KMS-11 (cell line): Measurements from ENCODE around the gene PCDHGA8.
"Not testable (repeated sequence)": the region's sequence is repeated elsewhere in the genome, so short reads cannot be mapped to it uniquely, and the experiment has no call there.

Experiments used
- H2AFZ ChIP-seq: fragments of 200-600 bp; sonication (generic); 2 replicates; pipeline ENCODE4 v1.6.1; 2016; ENCODE audit warnings: antibody characterized with exemption, mixed run types, low read depth
- H3K27ac ChIP-seq: fragments of 200-600 bp; sonication (generic); 2 replicates; pipeline ENCODE4 v1.6.1; 2016; ENCODE audit warnings: mild to moderate bottlenecking, mixed run types
- H3K27me3 ChIP-seq: fragments of 200-600 bp; sonication (generic); 2 replicates; pipeline ENCODE4 v1.6.1; 2017; ENCODE audit warnings: mild to moderate bottlenecking, low read depth, mixed run types, moderate library complexity; ENCODE audit not compliant: insufficient read depth
- H3K36me3 ChIP-seq: fragments of 200-600 bp; sonication (generic); 2 replicates; pipeline ENCODE4 v1.6.1; 2017; ENCODE audit warnings: mild to moderate bottlenecking, mixed run types; ENCODE audit not compliant: insufficient read depth
- H3K4me1 ChIP-seq: fragments of 200-600 bp; sonication (generic); 2 replicates; pipeline ENCODE4 v1.6.1; 2016; ENCODE audit warnings: mild to moderate bottlenecking, low read depth, mixed run types; ENCODE audit not compliant: poor library complexity, severe bottlenecking
- H3K4me2 ChIP-seq: fragments of 200-600 bp; sonication (generic); 2 replicates; pipeline ENCODE4 v1.7.0; 2016; ENCODE audit warnings: mild to moderate bottlenecking, mixed run types
- H3K4me3 ChIP-seq: fragments of 200-600 bp; sonication (generic); IDR thresholded peaks from 2 replicates; pipeline ENCODE4 v1.6.1; 2017; ENCODE audit warnings: low read depth, low read length, mixed read lengths; ENCODE audit not compliant: insufficient read depth
- H3K79me2 ChIP-seq: fragments of 200-600 bp; sonication (generic); 2 replicates; pipeline ENCODE4 v1.6.1; 2016; ENCODE audit warnings: low read depth, mixed run types; ENCODE audit not compliant: insufficient read depth
- H3K9ac ChIP-seq: fragments of 200-600 bp; sonication (generic); 2 replicates; pipeline ENCODE4 v1.6.1; 2016; ENCODE audit warnings: mild to moderate bottlenecking, mixed run types
- H4K20me1 ChIP-seq: fragments of 200-600 bp; sonication (generic); 2 replicates; pipeline ENCODE4 v1.6.1; 2016; ENCODE audit warnings: mild to moderate bottlenecking, mixed run types; ENCODE audit not compliant: insufficient read depth
- CTCF ChIP-seq: fragments of 200-600 bp; sonication (generic); conservative IDR thresholded peaks from 2 replicates; pipeline ENCODE4 v1.6.1; 2017; ENCODE audit warnings: low read depth, mild to moderate bottlenecking, antibody characterized with exemption, low read length, moderate library complexity, mixed read lengths

The PCDHGA8 gene

DNA sequence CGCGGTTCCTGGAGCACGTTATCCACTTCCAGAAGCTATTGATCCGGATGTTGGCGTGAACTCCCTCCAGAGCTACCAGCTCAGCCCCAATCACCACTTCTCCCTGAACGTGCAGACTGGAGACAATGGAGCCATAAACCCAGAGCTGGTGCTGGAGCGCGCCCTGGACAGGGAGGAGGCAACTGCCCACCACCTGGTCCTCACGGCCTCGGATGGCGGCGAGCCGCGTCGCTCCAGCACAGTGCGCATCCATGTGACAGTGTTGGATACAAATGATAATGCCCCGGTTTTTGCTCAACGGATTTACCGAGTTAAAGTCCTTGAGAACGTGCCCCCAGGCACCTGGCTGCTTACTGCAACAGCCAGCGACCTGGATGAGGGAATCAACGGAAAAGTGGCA, 11.0 kb downstream of the PCDHGA8 start:
- Histone ChIP-seq H3K4me3 (no peak overlapping the region), H4K20me1 (no peaks in the 10 kb centered on the region), H3K9ac (no peak overlapping the region), H3K36me3 (no peaks in the 10 kb centered on the region), H3K27me3 (no peaks in the 10 kb centered on the region), H3K4me1 (no peaks in the 10 kb centered on the region), H3K79me2 (no peaks in the 10 kb centered on the region), H3K4me2 (no peak overlapping the region), H2AFZ (no peak overlapping the region), H3K27ac (no peak overlapping the region)
- TF ChIP-seq CTCF: no peak

DNA sequence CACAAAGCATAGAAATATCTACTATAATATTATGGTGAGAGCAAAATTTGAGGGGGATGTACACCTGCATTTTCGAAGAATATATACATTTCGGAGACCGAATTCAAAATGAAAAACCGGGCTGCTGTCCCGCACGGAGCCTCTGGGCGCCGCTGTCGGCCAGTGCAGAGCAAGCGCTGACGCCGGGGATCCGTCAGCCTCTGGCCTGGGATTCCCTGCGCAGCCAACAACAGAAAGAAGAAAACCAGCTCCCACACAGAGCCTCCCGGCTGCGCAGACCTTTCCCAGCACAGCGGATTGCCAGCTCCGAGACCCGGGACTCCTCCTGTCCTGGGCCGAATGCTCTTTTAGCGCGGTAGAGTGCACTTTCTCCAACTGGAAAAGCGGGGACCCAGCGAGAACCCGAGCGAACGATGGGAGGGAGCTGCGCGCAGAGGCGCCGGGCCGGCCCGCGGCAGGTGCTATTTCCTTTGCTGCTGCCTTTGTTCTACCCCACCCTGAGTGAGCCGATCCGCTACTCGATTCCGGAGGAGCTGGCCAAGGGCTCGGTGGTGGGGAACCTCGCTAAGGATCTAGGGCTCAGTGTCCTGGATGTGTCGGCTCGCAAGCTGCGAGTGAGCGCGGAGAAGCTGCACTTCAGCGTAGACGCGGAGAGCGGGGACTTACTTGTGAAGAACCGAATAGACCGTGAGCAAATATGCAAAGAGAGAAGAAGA, 15.5 kb downstream of the PCDHGA8 start, which contains the start of gene PCDHGB6:
Gene PCDHGB6, plus strand, starts transcription at position 232 of the 716 bp plus-strand sequence. Its CDS starts 182 bp downstream, at position 414.
- H3K27me3 ChIP-seq, H4K20me1 ChIP-seq, H3K27ac ChIP-seq, H3K4me3 ChIP-seq, H3K4me2 ChIP-seq, H3K4me1 ChIP-seq, H3K36me3 ChIP-seq, H3K79me2 ChIP-seq, H2AFZ ChIP-seq, H3K9ac ChIP-seq: not testable (repeated sequence)

- H3K4me3 ChIP-seq: no peak overlapping the region
- H3K36me3 ChIP-seq: no peaks in the 10 kb centered on the region
- H3K4me2 ChIP-seq: no peak overlapping the region
- H3K27me3 ChIP-seq: no peaks in the 10 kb centered on the region
- H3K9ac ChIP-seq: no peak overlapping the region
- no peaks in the 10 kb centered on the region for H3K4me1 ChIP-seq
- H4K20me1 ChIP-seq: no peaks in the 10 kb centered on the region
- no peaks in the 10 kb centered on the region for H3K79me2 ChIP-seq
- no peak overlapping the region for H2AFZ ChIP-seq
- H3K27ac ChIP-seq: no peak overlapping the region
- TF ChIP-seq CTCF: no peak
Measured at GRCh38 chr5:141409598-141410306, 17.3 kb downstream of the PCDHGA8 start.

DNA sequence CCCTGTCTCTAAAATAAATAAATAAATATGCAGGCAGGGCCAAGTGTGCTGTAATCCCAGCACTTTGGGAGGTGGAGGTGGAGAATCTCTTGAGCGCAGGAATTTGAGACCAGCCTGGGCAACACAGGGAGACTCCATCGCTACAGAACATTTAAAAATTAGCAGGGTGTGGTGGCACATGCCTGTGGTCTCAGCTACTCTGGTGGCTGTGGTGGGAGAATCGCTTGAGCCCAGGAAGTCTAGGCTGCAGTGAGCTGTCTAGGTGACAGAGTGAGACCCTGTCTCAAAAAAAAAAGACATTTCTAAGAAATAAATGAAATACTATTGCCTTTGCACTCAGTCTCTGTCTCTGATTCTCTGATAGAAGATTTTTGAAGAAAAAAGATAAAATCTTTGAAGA, 19.1 kb downstream of the PCDHGA8 start:
- H3K27ac ChIP-seq: no peak overlapping the region

More for the DNA sequence above, 19.1 kb downstream of the PCDHGA8 start:
- Histone ChIP-seq H3K36me3 (no peaks in the 10 kb centered on the region), H2AFZ (no peak overlapping the region), H3K9ac (no peak overlapping the region), H3K4me3 (no peak overlapping the region), H3K27me3 (no peaks in the 10 kb centered on the region), H3K4me1 (no peaks in the 10 kb centered on the region), H3K4me2 (no peak overlapping the region), H3K79me2 (no peaks in the 10 kb centered on the region), H4K20me1 (no peaks in the 10 kb centered on the region)
- TF ChIP-seq CTCF: no peak
